HepG2 (cell line): Measurements from ENCODE around the gene TTC19.

Source experiments
- ATF3 ChIP-seq: sonication (generic); formaldehyde crosslinking; IDR thresholded peaks from 2 replicates; pipeline ENCODE4 v1.4.0; 2020; ENCODE audit warnings: missing genetic modification reagents
- SP2 ChIP-seq: sonication (generic); formaldehyde crosslinking; IDR thresholded peaks from 2 replicates; pipeline ENCODE4 v1.5.1; 2020; ENCODE audit warnings: mild to moderate bottlenecking, missing genetic modification reagents
- ZNF513 ChIP-seq: sonication (generic); formaldehyde crosslinking; conservative IDR thresholded peaks from 2 replicates; pipeline ENCODE4 v1.5.0; 2020; ENCODE audit warnings: missing genetic modification reagents
- ZNF780A ChIP-seq: sonication (generic); formaldehyde crosslinking; IDR thresholded peaks from 2 replicates; pipeline ENCODE4 v1.8.0; 2022; ENCODE audit warnings: mild to moderate bottlenecking, missing genetic modification reagents, moderate library complexity
- TF ChIP-seq, protein P1 (sequence below): sonication (generic); formaldehyde crosslinking; IDR thresholded peaks from 2 replicates; pipeline ENCODE4 v1.5.0; 2020; ENCODE audit warnings: mild to moderate bottlenecking, missing genetic modification reagents, moderate library complexity
- TF ChIP-seq, protein P2 (sequence below): sonication (generic); formaldehyde crosslinking; IDR thresholded peaks from 2 replicates; pipeline ENCODE4 v1.5.1; 2020; ENCODE audit warnings: missing genetic modification reagents, mild to moderate bottlenecking, borderline replicate concordance

- TF ChIP-seq, protein P1, sequence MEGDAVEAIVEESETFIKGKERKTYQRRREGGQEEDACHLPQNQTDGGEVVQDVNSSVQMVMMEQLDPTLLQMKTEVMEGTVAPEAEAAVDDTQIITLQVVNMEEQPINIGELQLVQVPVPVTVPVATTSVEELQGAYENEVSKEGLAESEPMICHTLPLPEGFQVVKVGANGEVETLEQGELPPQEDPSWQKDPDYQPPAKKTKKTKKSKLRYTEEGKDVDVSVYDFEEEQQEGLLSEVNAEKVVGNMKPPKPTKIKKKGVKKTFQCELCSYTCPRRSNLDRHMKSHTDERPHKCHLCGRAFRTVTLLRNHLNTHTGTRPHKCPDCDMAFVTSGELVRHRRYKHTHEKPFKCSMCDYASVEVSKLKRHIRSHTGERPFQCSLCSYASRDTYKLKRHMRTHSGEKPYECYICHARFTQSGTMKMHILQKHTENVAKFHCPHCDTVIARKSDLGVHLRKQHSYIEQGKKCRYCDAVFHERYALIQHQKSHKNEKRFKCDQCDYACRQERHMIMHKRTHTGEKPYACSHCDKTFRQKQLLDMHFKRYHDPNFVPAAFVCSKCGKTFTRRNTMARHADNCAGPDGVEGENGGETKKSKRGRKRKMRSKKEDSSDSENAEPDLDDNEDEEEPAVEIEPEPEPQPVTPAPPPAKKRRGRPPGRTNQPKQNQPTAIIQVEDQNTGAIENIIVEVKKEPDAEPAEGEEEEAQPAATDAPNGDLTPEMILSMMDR (CRISPR knock-in tag), result no peak
- TF ChIP-seq ZNF513 (CRISPR knock-in tag) (no peak), ZNF780A (CRISPR knock-in tag) (no peak), SP2 (CRISPR knock-in tag) (peak; percentile 80), ATF3 (CRISPR knock-in tag) (no peak)
- TF ChIP-seq, protein P2, sequence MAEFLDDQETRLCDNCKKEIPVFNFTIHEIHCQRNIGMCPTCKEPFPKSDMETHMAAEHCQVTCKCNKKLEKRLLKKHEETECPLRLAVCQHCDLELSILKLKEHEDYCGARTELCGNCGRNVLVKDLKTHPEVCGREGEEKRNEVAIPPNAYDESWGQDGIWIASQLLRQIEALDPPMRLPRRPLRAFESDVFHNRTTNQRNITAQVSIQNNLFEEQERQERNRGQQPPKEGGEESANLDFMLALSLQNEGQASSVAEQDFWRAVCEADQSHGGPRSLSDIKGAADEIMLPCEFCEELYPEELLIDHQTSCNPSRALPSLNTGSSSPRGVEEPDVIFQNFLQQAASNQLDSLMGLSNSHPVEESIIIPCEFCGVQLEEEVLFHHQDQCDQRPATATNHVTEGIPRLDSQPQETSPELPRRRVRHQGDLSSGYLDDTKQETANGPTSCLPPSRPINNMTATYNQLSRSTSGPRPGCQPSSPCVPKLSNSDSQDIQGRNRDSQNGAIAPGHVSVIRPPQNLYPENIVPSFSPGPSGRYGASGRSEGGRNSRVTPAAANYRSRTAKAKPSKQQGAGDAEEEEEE (CRISPR knock-in tag), result no peak
Measured at GRCh38 chr17:15966183-15966878, 33.3 kb upstream of the TTC19 start.
